HepG2 (cell line): ENCODE measurements around the gene MYO3B. TPM values are rescaled to one million over a fixed set of nuclear protein-coding genes. Genes with fewer than 3 reads are reported as not detected.

Experiments used
- CBX5 ChIP-seq: sonication (generic); formaldehyde crosslinking; IDR thresholded peaks from 2 replicates; pipeline ENCODE4 v1.4.0; 2020; ENCODE audit warnings: missing genetic modification reagents, borderline replicate concordance
- EP300 ChIP-seq, 3 experiments: sonication (generic) in 1 of 3; formaldehyde crosslinking in 1 of 3; IDR thresholded peaks; 2 replicates each; pipeline versions ENCODE4 v1.5.1 to v1.6.1; 2011 to 2020; ENCODE audit warnings: low read depth in 2 of 3, low read length in 2 of 3, borderline replicate concordance in 1 of 3, improper control_type of control experiment in 1 of 3, mild to moderate bottlenecking in 1 of 3, missing genetic modification reagents in 1 of 3, moderate library complexity in 1 of 3
- FOXC1 ChIP-seq: sonication (generic); formaldehyde crosslinking; IDR thresholded peaks from 2 replicates; pipeline ENCODE4 v1.8.0; 2022; ENCODE audit warnings: mild to moderate bottlenecking, missing genetic modification reagents, borderline replicate concordance
- IRF2 ChIP-seq: IDR thresholded peaks from 2 replicates; pipeline ENCODE4 v1.6.1; 2018; ENCODE audit warnings: missing genetic modification reagents, missing compliant biosample characterization
- NR2F1 ChIP-seq, 2 experiments: fragments of 450-650 bp in 1 of 2; formaldehyde crosslinking in 1 of 2; IDR thresholded peaks; 2 replicates each; pipeline versions ENCODE4 v1.5.0 to v1.6.1; 2016 to 2020; ENCODE audit warnings: mild to moderate bottlenecking in 1 of 2, missing compliant biosample characterization in 1 of 2, missing genetic modification reagents in 1 of 2, moderate library complexity in 1 of 2
- PAWR ChIP-seq: sonication (generic); formaldehyde crosslinking; IDR thresholded peaks from 2 replicates; pipeline ENCODE4 v1.4.0; 2020; ENCODE audit warnings: missing genetic modification reagents, mild to moderate bottlenecking, borderline replicate concordance
- SIN3B ChIP-seq: fragments of 150-350 bp; IDR thresholded peaks from 2 replicates; pipeline ENCODE4 v1.6.1; 2014; ENCODE audit warnings: low read length
- TCF7L2 ChIP-seq: IDR thresholded peaks from 2 replicates; pipeline ENCODE4 v1.6.1; 2011; ENCODE audit warnings: mild to moderate bottlenecking, low read depth, low read length, moderate library complexity
- ZBTB3 ChIP-seq: sonication (generic); formaldehyde crosslinking; IDR thresholded peaks from 2 replicates; pipeline ENCODE4 v1.4.0; 2020; ENCODE audit warnings: low read depth, mild to moderate bottlenecking, moderate library complexity, missing genetic modification reagents, borderline replicate concordance
- ZNF207 ChIP-seq: fragments of 450-650 bp; IDR thresholded peaks from 2 replicates; pipeline ENCODE4 v1.6.1; 2016; ENCODE audit warnings: antibody characterized with exemption, borderline replicate concordance
- ZNF34 ChIP-seq: sonication (generic); formaldehyde crosslinking; IDR thresholded peaks from 2 replicates; pipeline ENCODE4 v1.4.0; 2020; ENCODE audit warnings: mild to moderate bottlenecking, missing genetic modification reagents, borderline replicate concordance
- polyA plus RNA-seq, 8 experiments: library from polyadenylated mRNA; depleted of rRNA in 3 of 8; stranded (reverse) in 7 of 8; unstranded in 1 of 8; fragments of >200 nt; fragmentation: Illumina TruSeq in 4 of 8; extraction: Trizol in 4 of 8; gene quantifications; 2 replicates each; pipeline versions ENCODE4 v1.2.1 to v1.2.3, GENCODE V29; 2011 to 2016; ENCODE audit warnings: low read depth in 4 of 8, missing spikeins in 1 of 8, mixed read lengths in 1 of 8; ENCODE audit not compliant: insufficient read depth in 1 of 8
- total RNA-seq, 5 experiments: library from RNA; depleted of rRNA; stranded (reverse); fragments of >200 nt; fragmentation: Illumina TruSeq; extraction: Trizol; gene quantifications; 2 replicates each; pipeline ENCODE4 v1.2.3, GENCODE V29; 2016; ENCODE audit warnings: low read depth in 1 of 5
- TF ChIP-seq, protein P1 (sequence below): sonication (generic); formaldehyde crosslinking; IDR thresholded peaks from 2 replicates; pipeline ENCODE4 v1.5.0; 2020; ENCODE audit warnings: missing genetic modification reagents, mild to moderate bottlenecking, borderline replicate concordance
- TF ChIP-seq, protein P2 (sequence below): IDR thresholded peaks from 2 replicates; pipeline ENCODE4 v1.6.1; 2016; ENCODE audit warnings: missing biosample characterization, missing genetic modification reagents, low read depth
- TF ChIP-seq, protein P3 (sequence below): sonication (generic); formaldehyde crosslinking; IDR thresholded peaks from 2 replicates; pipeline ENCODE4 v1.4.0; 2020; ENCODE audit warnings: mild to moderate bottlenecking, missing genetic modification reagents
- TF ChIP-seq, protein P4 (sequence below): sonication (generic); formaldehyde crosslinking; IDR thresholded peaks from 2 replicates; pipeline ENCODE4 v1.4.0; 2020; ENCODE audit warnings: low read depth, missing genetic modification reagents
- TF ChIP-seq, protein P5 (sequence below): sonication (generic); formaldehyde crosslinking; IDR thresholded peaks from 2 replicates; pipeline ENCODE4 v1.4.0; 2020; ENCODE audit warnings: missing genetic modification reagents
- TF ChIP-seq, protein P6 (sequence below): IDR thresholded peaks from 2 replicates; pipeline ENCODE4 v1.6.1; 2016; ENCODE audit warnings: mild to moderate bottlenecking, missing biosample characterization, missing genetic modification reagents

MYO3B gene
- total and polyA plus RNA-seq, 2 of the 13 experiments (the other 11 are each of a cell fraction or from before 2014, with no cell fraction given): 0.01 TPM; not detected in 1

DNA sequence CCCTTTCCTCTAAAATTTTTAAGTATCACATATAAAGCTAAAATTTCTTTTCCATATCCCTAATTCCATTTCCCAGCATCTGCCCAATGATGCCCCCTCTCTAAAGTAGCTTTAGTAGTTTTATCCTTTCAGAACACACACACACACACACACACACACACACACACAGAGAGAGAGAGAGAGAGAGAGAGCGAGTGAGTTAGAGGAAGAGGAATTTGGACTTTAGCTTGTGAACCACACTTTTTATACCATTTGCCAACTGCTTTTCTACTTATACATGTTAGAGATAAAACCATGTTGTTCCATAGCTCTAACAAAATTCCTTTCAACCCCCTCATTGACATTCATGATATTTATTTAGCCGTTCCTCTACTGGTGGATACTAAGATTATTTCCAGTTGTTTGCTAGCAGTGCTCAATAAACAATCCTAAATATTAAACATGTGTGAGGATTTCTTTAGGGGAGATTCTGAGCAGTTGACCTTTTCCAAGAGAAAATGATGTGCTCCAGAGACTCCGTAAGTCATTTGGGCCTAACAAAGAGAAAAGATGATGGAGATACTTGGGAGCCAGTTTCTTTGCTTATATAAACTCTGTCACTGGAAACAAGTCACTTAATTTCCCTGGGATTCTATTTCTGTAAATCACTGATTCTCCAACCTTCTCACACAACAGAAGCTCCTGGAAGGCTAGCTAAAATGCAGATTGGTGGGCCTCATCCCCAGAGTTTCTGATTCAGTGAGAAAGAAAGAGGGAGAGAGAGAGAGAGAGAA is 307.5 kb downstream of the MYO3B start (continued):
- TF ChIP-seq PAWR (no peak), FOXC1 (CRISPR knock-in tag) (no peak), NR2F1 (CRISPR knock-in tag; IDR thresholded peaks at IDR 0.05) (0 out of 4 replicates have a peak, but pooled peaks of 1 of the 2 experiments have one; percentile 34), ZBTB3 (CRISPR knock-in tag) (no peak), SIN3B (no peak), ZNF34 (CRISPR knock-in tag) (no peak), ZNF207 (no peak), EP300 (IDR thresholded peaks at IDR 0.05; ENCODE audit: low read depth in 2 of 2, low read length in 2 of 2) (peak; percentile 67 to 70; a peak in 3 of 4 replicates), EP300 (CRISPR knock-in tag; IDR thresholded peaks at IDR 0.05; ENCODE audit: borderline replicate concordance) (peak; percentile 22; the same call in 1 of the 2 replicates), IRF2 (CRISPR knock-in tag) (no peak), CBX5 (CRISPR knock-in tag) (no peak), TCF7L2 (no peak)
- TF ChIP-seq, protein P1, sequence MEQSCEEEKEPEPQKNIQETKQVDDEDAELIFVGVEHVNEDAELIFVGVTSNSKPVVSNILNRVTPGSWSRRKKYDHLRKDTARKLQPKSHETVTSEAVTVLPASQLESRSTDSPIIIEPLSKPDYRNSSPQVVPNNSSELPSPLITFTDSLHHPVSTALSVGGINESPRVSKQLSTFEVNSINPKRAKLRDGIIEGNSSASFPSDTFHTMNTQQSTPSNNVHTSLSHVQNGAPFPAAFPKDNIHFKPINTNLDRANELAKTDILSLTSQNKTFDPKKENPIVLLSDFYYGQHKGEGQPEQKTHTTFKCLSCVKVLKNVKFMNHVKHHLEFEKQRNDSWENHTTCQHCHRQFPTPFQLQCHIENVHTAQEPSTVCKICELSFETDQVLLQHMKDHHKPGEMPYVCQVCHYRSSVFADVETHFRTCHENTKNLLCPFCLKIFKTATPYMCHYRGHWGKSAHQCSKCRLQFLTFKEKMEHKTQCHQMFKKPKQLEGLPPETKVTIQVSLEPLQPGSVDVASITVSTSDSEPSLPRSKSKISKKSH (CRISPR knock-in tag): no peak
- TF ChIP-seq, protein P2, sequence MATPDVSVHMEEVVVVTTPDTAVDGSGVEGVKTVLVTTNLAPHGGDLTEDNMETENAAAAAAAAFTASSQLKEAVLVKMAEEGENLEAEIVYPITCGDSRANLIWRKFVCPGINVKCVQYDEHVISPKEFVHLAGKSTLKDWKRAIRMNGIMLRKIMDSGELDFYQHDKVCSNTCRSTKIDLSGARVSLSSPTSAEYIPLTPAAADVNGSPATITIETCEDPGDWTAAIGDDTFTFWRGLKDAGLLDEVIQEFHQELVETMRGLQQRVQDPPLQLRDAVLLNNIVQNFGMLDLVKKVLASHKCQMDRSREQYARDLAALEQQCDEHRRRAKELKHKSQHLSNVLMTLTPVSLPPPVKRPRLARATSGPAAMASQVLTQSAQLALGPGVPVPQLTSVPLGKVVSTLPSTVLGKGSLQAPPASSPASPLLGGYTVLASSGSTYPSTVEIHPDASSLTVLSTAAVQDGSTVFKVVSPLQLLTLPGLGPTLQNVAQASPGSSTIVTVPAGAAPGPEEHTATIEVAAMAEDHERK (CRISPR knock-in tag): no peak
- TF ChIP-seq, protein P3, sequence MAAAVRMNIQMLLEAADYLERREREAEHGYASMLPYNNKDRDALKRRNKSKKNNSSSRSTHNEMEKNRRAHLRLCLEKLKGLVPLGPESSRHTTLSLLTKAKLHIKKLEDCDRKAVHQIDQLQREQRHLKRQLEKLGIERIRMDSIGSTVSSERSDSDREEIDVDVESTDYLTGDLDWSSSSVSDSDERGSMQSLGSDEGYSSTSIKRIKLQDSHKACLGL (CRISPR knock-in tag): no peak
- TF ChIP-seq, protein P4, sequence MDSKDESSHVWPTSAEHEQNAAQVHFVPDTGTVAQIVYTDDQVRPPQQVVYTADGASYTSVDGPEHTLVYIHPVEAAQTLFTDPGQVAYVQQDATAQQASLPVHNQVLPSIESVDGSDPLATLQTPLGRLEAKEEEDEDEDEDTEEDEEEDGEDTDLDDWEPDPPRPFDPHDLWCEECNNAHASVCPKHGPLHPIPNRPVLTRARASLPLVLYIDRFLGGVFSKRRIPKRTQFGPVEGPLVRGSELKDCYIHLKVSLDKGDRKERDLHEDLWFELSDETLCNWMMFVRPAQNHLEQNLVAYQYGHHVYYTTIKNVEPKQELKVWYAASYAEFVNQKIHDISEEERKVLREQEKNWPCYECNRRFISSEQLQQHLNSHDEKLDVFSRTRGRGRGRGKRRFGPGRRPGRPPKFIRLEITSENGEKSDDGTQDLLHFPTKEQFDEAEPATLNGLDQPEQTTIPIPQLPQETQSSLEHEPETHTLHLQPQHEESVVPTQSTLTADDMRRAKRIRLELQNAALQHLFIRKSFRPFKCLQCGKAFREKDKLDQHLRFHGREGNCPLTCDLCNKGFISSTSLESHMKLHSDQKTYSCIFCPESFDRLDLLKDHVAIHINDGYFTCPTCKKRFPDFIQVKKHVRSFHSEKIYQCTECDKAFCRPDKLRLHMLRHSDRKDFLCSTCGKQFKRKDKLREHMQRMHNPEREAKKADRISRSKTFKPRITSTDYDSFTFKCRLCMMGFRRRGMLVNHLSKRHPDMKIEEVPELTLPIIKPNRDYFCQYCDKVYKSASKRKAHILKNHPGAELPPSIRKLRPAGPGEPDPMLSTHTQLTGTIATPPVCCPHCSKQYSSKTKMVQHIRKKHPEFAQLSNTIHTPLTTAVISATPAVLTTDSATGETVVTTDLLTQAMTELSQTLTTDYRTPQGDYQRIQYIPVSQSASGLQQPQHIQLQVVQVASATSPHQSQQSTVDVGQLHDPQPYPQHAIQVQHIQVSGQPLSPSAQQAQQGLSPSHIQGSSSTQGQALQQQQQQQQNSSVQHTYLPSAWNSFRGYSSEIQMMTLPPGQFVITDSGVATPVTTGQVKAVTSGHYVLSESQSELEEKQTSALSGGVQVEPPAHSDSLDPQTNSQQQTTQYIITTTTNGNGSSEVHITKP (CRISPR knock-in tag): no peak
- TF ChIP-seq, protein P5, sequence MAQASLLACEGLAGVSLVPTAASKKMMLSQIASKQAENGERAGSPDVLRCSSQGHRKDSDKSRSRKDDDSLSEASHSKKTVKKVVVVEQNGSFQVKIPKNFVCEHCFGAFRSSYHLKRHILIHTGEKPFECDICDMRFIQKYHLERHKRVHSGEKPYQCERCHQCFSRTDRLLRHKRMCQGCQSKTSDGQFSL (CRISPR knock-in tag): no peak
- TF ChIP-seq, protein P6, sequence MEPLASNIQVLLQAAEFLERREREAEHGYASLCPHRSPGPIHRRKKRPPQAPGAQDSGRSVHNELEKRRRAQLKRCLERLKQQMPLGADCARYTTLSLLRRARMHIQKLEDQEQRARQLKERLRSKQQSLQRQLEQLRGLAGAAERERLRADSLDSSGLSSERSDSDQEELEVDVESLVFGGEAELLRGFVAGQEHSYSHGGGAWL (CRISPR knock-in tag): no peak
